ENCODE results near the gene ECE1.
A peak's percentile ranks its signal among the peaks of the same experiment; 100 is the strongest.

Gene ECE1

DNA sequence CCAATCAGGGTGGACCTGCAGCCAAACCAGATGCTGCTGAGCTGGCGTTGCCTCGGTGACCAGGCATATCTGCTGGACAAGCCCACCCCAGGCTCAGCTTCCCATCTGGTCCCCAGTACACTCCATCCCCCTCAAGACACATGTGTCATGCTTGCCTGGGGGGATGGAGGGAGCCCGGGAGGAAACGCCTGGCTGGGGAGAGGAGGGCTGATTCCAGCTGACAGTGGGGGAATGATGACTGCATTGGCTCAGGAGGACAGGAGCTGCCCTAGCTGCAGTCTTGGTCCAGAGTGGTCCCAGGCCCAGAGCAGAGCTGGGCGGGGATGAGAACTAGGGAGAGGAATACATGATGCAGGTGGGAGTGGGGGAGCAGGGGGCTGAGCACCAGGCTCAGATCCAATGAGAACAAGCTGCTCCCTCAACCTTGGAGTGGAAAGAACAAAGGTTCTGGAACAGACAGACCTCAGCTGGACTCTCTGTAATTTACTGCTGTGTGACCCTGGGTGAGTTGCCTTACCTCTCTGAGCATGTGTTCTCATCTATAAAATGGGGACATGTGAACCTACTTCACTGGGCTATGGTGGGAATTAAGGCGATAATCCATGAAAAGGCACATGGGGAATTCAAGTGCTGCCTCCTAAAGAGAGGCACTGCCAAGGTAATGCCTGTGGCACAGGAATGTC, 23.1 kb upstream of the ECE1 start:
- TF ChIP-seq, protein P1, sequence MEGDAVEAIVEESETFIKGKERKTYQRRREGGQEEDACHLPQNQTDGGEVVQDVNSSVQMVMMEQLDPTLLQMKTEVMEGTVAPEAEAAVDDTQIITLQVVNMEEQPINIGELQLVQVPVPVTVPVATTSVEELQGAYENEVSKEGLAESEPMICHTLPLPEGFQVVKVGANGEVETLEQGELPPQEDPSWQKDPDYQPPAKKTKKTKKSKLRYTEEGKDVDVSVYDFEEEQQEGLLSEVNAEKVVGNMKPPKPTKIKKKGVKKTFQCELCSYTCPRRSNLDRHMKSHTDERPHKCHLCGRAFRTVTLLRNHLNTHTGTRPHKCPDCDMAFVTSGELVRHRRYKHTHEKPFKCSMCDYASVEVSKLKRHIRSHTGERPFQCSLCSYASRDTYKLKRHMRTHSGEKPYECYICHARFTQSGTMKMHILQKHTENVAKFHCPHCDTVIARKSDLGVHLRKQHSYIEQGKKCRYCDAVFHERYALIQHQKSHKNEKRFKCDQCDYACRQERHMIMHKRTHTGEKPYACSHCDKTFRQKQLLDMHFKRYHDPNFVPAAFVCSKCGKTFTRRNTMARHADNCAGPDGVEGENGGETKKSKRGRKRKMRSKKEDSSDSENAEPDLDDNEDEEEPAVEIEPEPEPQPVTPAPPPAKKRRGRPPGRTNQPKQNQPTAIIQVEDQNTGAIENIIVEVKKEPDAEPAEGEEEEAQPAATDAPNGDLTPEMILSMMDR (conservative IDR thresholded peaks at IDR 0.05): no peak
- no peak overlapping the region for H3K27ac ChIP-seq

- TF ChIP-seq, protein P1 (conservative IDR thresholded peaks at IDR 0.05): no peak
- H3K27ac ChIP-seq: no peak overlapping the region
Observed at GRCh38 chr1:21312407-21312992, 22.2 kb upstream of the ECE1 start.

GRCh38 chr1:21311016-21311415, 20.8 kb upstream of the ECE1 start:
- no peak overlapping the region for H3K27ac ChIP-seq
- TF ChIP-seq, protein P1 (conservative IDR thresholded peaks at IDR 0.05): no peak

DNA sequence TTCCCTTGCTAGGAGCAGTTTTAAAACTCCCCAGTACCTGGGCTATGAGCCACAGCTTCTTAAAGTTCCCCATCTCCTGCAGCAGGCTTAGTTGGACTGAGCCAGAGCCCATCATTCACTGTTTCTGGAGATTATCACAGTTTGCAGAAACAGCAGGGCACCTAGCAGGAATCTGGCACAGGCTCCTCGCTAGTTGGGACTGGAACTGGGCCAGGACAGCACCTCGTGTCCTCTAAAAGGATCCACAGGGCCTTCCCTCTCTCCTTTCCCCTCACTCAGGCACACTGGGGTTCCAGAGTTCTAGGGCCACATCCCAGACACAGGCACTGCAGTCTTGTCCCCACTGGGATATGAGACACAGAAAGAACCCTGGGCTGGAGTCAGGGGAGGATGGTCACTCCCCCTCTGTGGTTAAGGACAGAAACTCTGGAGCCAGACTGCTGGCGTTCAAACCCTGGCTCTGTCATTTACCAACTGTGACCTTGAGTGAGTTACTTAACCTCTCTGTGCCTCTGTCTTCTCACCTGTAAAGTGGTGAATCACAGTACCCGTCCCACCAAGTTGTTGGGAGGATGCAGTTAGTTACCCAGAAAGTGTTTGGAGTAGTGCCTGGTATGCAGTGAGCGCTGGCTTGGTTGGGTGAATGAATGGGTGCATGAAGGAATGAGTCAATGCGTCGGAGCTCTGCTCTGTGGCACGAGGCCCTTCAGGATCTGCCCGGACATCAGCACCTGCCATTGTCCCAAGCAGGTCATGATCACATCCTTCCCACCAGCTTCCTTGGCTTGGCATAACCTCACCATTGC, 18.8 kb upstream of the ECE1 start:
- TF ChIP-seq, protein P1 (conservative IDR thresholded peaks at IDR 0.05): no peak
- H3K27ac ChIP-seq: peak overlapping the region; percentile 34; the same call in 1 of the 2 replicates

DNA sequence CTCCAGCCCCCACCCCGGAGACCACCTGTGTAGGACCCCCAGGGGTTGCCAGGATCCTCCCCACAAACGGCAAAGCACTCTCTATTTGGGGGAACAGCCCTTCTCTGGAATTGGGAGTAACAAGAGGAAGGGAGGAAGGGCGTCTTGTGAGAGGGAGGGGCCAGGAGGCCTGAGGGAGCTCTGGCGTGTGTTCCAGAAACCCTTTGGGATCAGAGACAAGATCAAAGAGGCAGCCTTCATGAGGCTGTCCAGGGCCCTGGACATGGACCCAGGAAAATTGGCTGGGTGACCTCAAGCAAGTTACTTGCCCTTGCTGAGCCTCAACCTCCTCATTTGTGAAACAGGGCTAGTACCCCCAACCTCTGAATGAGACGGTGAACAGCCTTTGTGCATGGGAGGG, 18.1 kb upstream of the ECE1 start:
- TF ChIP-seq, protein P1 (conservative IDR thresholded peaks at IDR 0.05): no peak
- H3K27ac ChIP-seq: peak overlapping the region; percentile 34; the same call in 1 of the 2 replicates

DNA sequence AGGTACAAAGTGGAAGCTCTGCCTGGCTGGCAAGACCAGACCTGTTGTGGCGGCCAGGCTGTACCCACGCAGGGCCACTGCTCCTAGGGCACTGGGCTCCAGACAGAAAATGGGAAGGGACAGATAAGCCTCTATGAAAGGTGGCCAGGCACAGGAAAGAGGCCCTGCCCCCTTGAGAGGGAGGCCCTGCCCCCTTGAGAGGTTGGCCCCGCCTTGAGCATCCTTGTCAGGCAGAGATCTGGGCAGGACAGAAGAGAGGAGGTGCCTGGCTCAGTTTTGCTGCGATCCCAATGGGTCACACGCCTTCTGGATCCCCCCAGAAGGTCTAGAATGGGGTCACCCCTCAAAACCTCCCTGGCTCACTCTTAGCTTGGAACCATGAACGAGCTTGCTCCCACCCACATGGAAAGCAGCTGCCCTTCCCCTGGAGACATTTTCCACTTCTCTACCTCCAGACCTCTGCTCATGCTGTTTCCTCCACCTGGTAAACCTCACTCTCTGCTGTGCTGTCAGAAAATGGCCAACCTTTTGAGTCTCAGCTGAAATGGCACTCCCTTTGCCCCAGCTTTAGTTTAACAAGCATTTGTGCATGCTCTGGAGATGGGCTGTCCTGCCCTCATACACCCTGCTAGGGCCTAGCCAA, 17.5 kb upstream of the ECE1 start:
- TF ChIP-seq, protein P1 (conservative IDR thresholded peaks at IDR 0.05): no peak
- no peak overlapping the region for H3K27ac ChIP-seq

- TF ChIP-seq, protein P1 (conservative IDR thresholded peaks at IDR 0.05): no peak
- no peak overlapping the region for H3K27ac ChIP-seq
Observed at GRCh38 chr1:21307210-21307609, 16.9 kb upstream of the ECE1 start.

All from VCaP (cell line).